H9 (cell line): ENCODE results near the gene RAB6B. TPM values are rescaled to one million over a fixed set of nuclear protein-coding genes. Genes with fewer than 3 reads are reported as not detected.

Experiments used
- DNase-seq: peaks from one replicate; pipeline ENCODE4 v3.0.0-alpha.2; 2017
- H2AFZ ChIP-seq: one replicate; pipeline ENCODE4 v1.6.1; 2013; ENCODE audit warnings: mild to moderate bottlenecking, low read length, control low read depth, moderate library complexity
- H2AK5ac ChIP-seq: 2 replicates; pipeline ENCODE4 v1.6.1; 2013; ENCODE audit warnings: low read length, control low read depth, mixed read lengths; ENCODE audit not compliant: insufficient read length
- H2BK120ac ChIP-seq: one replicate; pipeline ENCODE4 v1.6.1; 2013; ENCODE audit warnings: low read depth, mild to moderate bottlenecking, low read length, control low read depth, inconsistent platforms; ENCODE audit not compliant: poor library complexity, severe bottlenecking
- H2BK12ac ChIP-seq: 2 replicates; pipeline ENCODE4 v1.6.1; 2013; ENCODE audit warnings: low read length, control low read depth, mixed read lengths, low read depth; ENCODE audit not compliant: insufficient read length
- H2BK15ac ChIP-seq: 2 replicates; pipeline ENCODE4 v1.6.1; 2013; ENCODE audit warnings: low read depth, low read length, control low read depth
- H2BK20ac ChIP-seq: one replicate; pipeline ENCODE4 v1.6.1; 2013; ENCODE audit warnings: low read depth, mild to moderate bottlenecking, low read length, control low read depth, inconsistent platforms; ENCODE audit not compliant: poor library complexity, severe bottlenecking
- H2BK5ac ChIP-seq: 2 replicates; pipeline ENCODE4 v1.6.1; 2013; ENCODE audit warnings: low read length, control low read depth, mixed read lengths; ENCODE audit not compliant: insufficient read length
- H3K14ac ChIP-seq: 2 replicates; pipeline ENCODE4 v1.6.1; 2013; ENCODE audit warnings: low read length, control low read depth; ENCODE audit not compliant: insufficient read depth
- H3K18ac ChIP-seq: 2 replicates; pipeline ENCODE4 v1.6.1; 2013; ENCODE audit warnings: low read depth, mild to moderate bottlenecking, mixed read lengths, low read length, control low read depth; ENCODE audit not compliant: insufficient read length
- H3K23ac ChIP-seq: 2 replicates; pipeline ENCODE4 v1.6.1; 2013; ENCODE audit warnings: low read length, control low read depth, mixed read lengths, low read depth; ENCODE audit not compliant: insufficient read length
- H3K23me2 ChIP-seq: 2 replicates; pipeline ENCODE4 v1.6.1; 2013; ENCODE audit warnings: low read depth, mild to moderate bottlenecking, mixed read lengths, low read length, control low read depth; ENCODE audit not compliant: insufficient read length, poor library complexity, severe bottlenecking
- H3K27ac ChIP-seq: 2 replicates; pipeline ENCODE4 v1.5.1; 2013; ENCODE audit warnings: low read length, control low read depth, mixed read lengths, low read depth; ENCODE audit not compliant: insufficient read length
- H3K27me3 ChIP-seq: 2 replicates; pipeline ENCODE4 v1.6.1; 2013; ENCODE audit warnings: low read length, control low read depth, inconsistent platforms; ENCODE audit not compliant: insufficient read depth
- H3K4ac ChIP-seq: 2 replicates; pipeline ENCODE4 v1.6.1; 2013; ENCODE audit warnings: low read depth, mild to moderate bottlenecking, control low read depth, inconsistent platforms, low read length, moderate library complexity
- H3K4me1 ChIP-seq: 2 replicates; pipeline ENCODE4 v1.6.1; 2013; ENCODE audit warnings: low read length, control low read depth, inconsistent platforms; ENCODE audit not compliant: insufficient read depth
- H3K4me2 ChIP-seq: 2 replicates; pipeline ENCODE4 v1.6.1; 2013; ENCODE audit warnings: low read length, control low read depth, mixed read lengths; ENCODE audit not compliant: insufficient read length, insufficient read depth
- H3K56ac ChIP-seq: 2 replicates; pipeline ENCODE4 v1.6.1; 2013; ENCODE audit warnings: low read depth, mild to moderate bottlenecking, mixed read lengths, low read length, control low read depth; ENCODE audit not compliant: insufficient read length
- H3K79me1 ChIP-seq: 2 replicates; pipeline ENCODE4 v1.6.1; 2013; ENCODE audit warnings: low read depth, mild to moderate bottlenecking, moderate library complexity, low read length, control low read depth, inconsistent platforms; ENCODE audit not compliant: insufficient read depth, poor library complexity, severe bottlenecking
- H3K79me2 ChIP-seq: 2 replicates; pipeline ENCODE4 v1.6.1; 2013; ENCODE audit warnings: low read length, control low read depth, inconsistent platforms; ENCODE audit not compliant: insufficient read depth
- H3K9ac ChIP-seq: 2 replicates; pipeline ENCODE4 v1.6.1; 2013; ENCODE audit warnings: low read length, control low read depth, mixed read lengths; ENCODE audit not compliant: insufficient read length; ENCODE audit errors: extremely low read depth
- H3K9me3 ChIP-seq: one replicate; pipeline ENCODE4 v1.6.1; 2013; ENCODE audit warnings: low read depth, low read length, inconsistent platforms; ENCODE audit not compliant: control insufficient read depth
- H3T11ph ChIP-seq: one replicate; pipeline ENCODE4 v1.6.1; 2013; ENCODE audit warnings: mild to moderate bottlenecking, low read length, control low read depth, inconsistent platforms
- H4K20me1 ChIP-seq: one replicate; pipeline ENCODE4 v1.6.1; 2013; ENCODE audit not compliant: control insufficient read depth, insufficient read length, insufficient read depth
- H4K5ac ChIP-seq: 2 replicates; pipeline ENCODE4 v1.6.1; 2013; ENCODE audit warnings: low read depth, mild to moderate bottlenecking, mixed read lengths, low read length, control low read depth; ENCODE audit not compliant: insufficient read length
- H4K8ac ChIP-seq: replicated peaks from 2 replicates; pipeline ENCODE4 v1.6.1; 2013; ENCODE audit warnings: low read length, control low read depth, mixed read lengths, low read depth; ENCODE audit not compliant: insufficient read length
- H4K91ac ChIP-seq: 2 replicates; pipeline ENCODE4 v1.6.1; 2013; ENCODE audit warnings: low read depth, mild to moderate bottlenecking, moderate library complexity, mixed read lengths, low read length, control low read depth; ENCODE audit not compliant: insufficient read length
- H3K27ac Mint-ChIP-seq, 3 experiments: 2 replicates in 2 of 3; 3 replicates in 1 of 3; pipeline ENCODE4 v1.8.0; 2020 to 2021; ENCODE audit warnings: mixed read lengths in 3 of 3, mild to moderate bottlenecking in 1 of 3, moderate library complexity in 1 of 3
- H3K27me3 Mint-ChIP-seq: 2 replicates; pipeline ENCODE4 v1.8.0; 2021; ENCODE audit warnings: low read depth, mild to moderate bottlenecking, moderate library complexity, mixed read lengths
- H3K36me3 Mint-ChIP-seq, 3 experiments: 2 replicates in 2 of 3; 3 replicates in 1 of 3; pipeline ENCODE4 v1.8.0; 2020 to 2021; ENCODE audit warnings: low read depth in 3 of 3, mixed read lengths in 3 of 3; ENCODE audit not compliant: insufficient read depth in 1 of 3
- H3K4me1 Mint-ChIP-seq, 2 experiments: 2 replicates each; pipeline ENCODE4 v1.8.0; 2020; ENCODE audit warnings: mixed read lengths in 2 of 2
- H3K4me3 Mint-ChIP-seq, 2 experiments: 2 replicates in 1 of 2; 3 replicates in 1 of 2; pipeline ENCODE4 v1.8.0; 2020 to 2021; ENCODE audit warnings: mild to moderate bottlenecking in 2 of 2, mixed read lengths in 2 of 2, moderate library complexity in 1 of 2
- H3K9me3 Mint-ChIP-seq, 2 experiments: 2 replicates in 1 of 2; 3 replicates in 1 of 2; pipeline ENCODE4 v1.8.0; 2020; ENCODE audit warnings: mild to moderate bottlenecking in 2 of 2, mixed read lengths in 2 of 2, moderate library complexity in 1 of 2
- CTCF ChIP-seq: fragments of 200-600 bp; sonication (generic); conservative IDR thresholded peaks from 3 replicates; pipeline ENCODE4 v1.8.0; 2021; ENCODE audit warnings: antibody characterized with exemption, mild to moderate bottlenecking
- WGBS: extraction: QIAGEN DNeasy Blood & Tissue Kit; methylation state at CpG from one replicate; pipeline ENCODE4 v1.1.7; 2013; ENCODE audit warnings: missing lambda C conversion rate, low lambda C conversion rate, mixed read lengths; ENCODE audit not compliant: insufficient read length; ENCODE audit errors: extremely low coverage; 5-methylcytosine and 5-hydroxymethylcytosine counted together
- total RNA-seq: library from RNA; stranded (reverse); gene quantifications from 2 replicates; pipeline ENCODE4 v1.2.1, GENCODE V29; 2021

The RAB6B gene
- total RNA-seq, 1 experiment from 2014 or later, result 12.3 TPM

GRCh38 chr3:133938770-133939462 lies 43.2 kb upstream of the RAB6B start:
- WGBS, result no CpG with 5 or more reads among the region's 2 CpGs
- no peak overlapping the region for H4K8ac ChIP-seq

More at GRCh38 chr3:133938770-133939462, 43.2 kb upstream of the RAB6B start:
- no peak overlapping the region for H2BK20ac ChIP-seq
- no peaks in the 10 kb centered on the region for H3K23me2 ChIP-seq
- no peak overlapping the region for H3K23ac ChIP-seq
- H3K27me3 ChIP-seq, result no peaks in the 10 kb centered on the region
- H2AFZ ChIP-seq, result no peak overlapping the region
- no peak overlapping the region for H3K18ac ChIP-seq
- no peaks in the 10 kb centered on the region for H3K79me2 ChIP-seq
- H3T11ph ChIP-seq, result no peak overlapping the region
- no peak overlapping the region for H3K27ac ChIP-seq
- H3K4me3 Mint-ChIP-seq, result no peak overlapping the region
- peaks cover 2% of the 10 kb centered on the region; the same call in 1 of the 2 replicates for H3K27me3 Mint-ChIP-seq
- peaks cover 3% of the 10 kb centered on the region; the same call in 1 of the 2 replicates for H3K4me1 ChIP-seq
- no peaks in the 10 kb centered on the region for H4K20me1 ChIP-seq
- no peak overlapping the region for H3K56ac ChIP-seq
- H2BK12ac ChIP-seq, result no peak overlapping the region
- peak; percentile 21; the same call in 2 of the 3 replicates for TF ChIP-seq CTCF
- no peak overlapping the region for H4K5ac ChIP-seq
- H3K36me3 Mint-ChIP-seq, result no peaks in the 10 kb centered on the region; a peak in 1 of 7 replicates
- H2BK15ac ChIP-seq, result no peak overlapping the region
- no peaks in the 10 kb centered on the region for H3K79me1 ChIP-seq
- H2BK5ac ChIP-seq, result no peak overlapping the region
- no peak overlapping the region for H3K14ac ChIP-seq
- peaks cover 13 to 26% of the 10 kb centered on the region in 2 experiments for H3K4me1 Mint-ChIP-seq
- no peak overlapping the region for H3K4me2 ChIP-seq
- H3K9me3 Mint-ChIP-seq, result peaks cover 0 to 2% of the 10 kb centered on the region in 2 experiments; a peak in 1 of 5 replicates
- DNase-seq, result peak; percentile 23
- no peak overlapping the region for H3K4ac ChIP-seq
- peak overlapping the region in 1 of 3 experiments; percentile 59; a peak in 1 of 7 replicates for H3K27ac Mint-ChIP-seq
- no peak overlapping the region for H3K9ac ChIP-seq
- H3K9me3 ChIP-seq, result no peaks in the 10 kb centered on the region
- no peak overlapping the region for H2BK120ac ChIP-seq
- H4K91ac ChIP-seq, result no peak overlapping the region
- H2AK5ac ChIP-seq, result no peak overlapping the region
